Retinal pigment epithelial cell (primary cell): ENCODE data around the gene GDF11.
A peak's percentile ranks its signal among the peaks of the same experiment; 100 is the strongest.

ENCODE experiments used
- DNase-seq: peaks from one replicate; pipeline ENCODE4 v3.0.0-alpha.2; 2010; ENCODE audit warnings: low read depth
- H3K4me3 ChIP-seq: 2 replicates; pipeline ENCODE4 v1.5.1; 2011; ENCODE audit warnings: mild to moderate bottlenecking, low read length, control low read depth, moderate library complexity
- CTCF ChIP-seq: conservative IDR thresholded peaks from 2 replicates; pipeline ENCODE4 v1.5.1; 2011; ENCODE audit warnings: low read depth, low read length, control low read depth, inconsistent platforms

Gene GDF11

GRCh38 chr12:55724226-55724939 lies 18.5 kb upstream of the GDF11 start:
- DNase-seq = no peak
- H3K4me3 ChIP-seq = no peak overlapping the region
- peak; percentile 83 for TF ChIP-seq CTCF

DNA sequence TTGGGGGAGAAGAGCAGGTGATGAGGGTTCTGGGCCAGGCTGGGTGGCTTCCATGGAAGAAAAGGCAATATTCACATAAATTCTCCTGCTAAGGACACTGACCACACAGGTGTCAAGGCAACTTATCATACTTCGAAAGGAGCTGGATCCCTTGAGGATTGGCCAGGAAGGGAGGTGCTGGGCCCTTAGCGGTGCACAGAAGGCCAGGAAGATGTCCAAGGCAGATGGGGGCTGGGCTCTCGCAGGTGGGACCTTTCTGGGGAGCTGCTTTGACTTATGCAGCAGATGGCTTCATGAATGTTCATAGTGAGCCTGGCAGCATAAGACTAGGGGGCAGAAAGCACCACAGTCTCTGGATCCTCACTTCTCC lies 18.0 kb upstream of the GDF11 start:
- TF ChIP-seq CTCF = no peak
- peak overlapping the region; percentile 3 for H3K4me3 ChIP-seq

DNA sequence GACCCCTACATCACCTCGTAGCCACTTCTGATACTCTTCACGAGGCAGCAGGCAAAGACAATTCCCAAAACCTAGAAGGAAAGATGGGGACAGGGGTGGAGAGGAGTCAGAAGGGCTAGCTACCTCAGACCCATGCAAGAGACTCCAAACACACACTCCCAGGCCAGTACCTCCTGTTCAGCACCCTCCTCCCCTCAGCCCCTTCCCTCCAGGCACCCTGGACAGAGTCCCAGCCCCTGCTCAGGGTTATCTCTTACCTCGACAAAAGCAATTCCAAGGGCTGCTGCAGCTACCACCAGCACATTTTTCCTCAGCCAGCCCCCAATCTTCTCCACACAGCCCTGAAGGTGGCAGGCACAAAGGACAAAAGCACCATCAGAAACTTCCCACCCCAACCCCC lies 17.4 kb upstream of the GDF11 start:
- no peak for TF ChIP-seq CTCF
- peak overlapping the region; percentile 92 for H3K4me3 ChIP-seq
- DNase-seq = no peak

More for the DNA sequence above, 18.0 kb upstream of the GDF11 start:
- DNase-seq = no peak

GRCh38 chr12:55726971-55727370 lies 16.0 kb upstream of the GDF11 start:
- DNase-seq = no peak
- no peak for TF ChIP-seq CTCF
- H3K4me3 ChIP-seq = peak overlapping the region; percentile 92

DNA sequence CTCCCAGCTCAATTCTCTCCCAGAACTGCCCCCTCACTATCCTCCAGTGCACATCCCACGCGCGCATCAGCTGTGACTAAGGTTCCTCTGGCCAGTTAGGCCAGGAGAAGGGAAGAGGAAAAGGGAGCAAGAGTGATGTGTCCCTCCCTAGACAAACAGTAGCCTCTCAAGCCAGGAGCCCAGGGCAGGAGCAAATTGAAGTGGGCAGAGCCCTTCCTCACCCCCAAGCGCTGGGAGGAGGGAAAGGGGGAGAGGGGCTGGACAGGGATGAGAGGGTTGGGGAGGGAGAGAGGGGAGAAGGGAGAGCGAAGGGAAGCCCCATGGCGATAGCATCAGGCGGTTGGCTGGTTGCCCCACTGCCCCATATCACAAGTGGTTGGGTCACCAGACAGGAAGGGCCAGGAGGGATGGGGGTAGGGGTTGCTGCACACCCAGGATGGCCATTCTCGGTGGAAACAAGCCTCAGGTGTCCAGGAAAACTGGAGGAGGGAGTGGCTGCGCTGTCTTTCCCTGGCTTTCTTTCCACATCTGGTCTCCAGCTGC lies 15.2 kb upstream of the GDF11 start:
- peak overlapping the region; percentile 92 for H3K4me3 ChIP-seq
- TF ChIP-seq CTCF = no peak
- no peak for DNase-seq

DNA sequence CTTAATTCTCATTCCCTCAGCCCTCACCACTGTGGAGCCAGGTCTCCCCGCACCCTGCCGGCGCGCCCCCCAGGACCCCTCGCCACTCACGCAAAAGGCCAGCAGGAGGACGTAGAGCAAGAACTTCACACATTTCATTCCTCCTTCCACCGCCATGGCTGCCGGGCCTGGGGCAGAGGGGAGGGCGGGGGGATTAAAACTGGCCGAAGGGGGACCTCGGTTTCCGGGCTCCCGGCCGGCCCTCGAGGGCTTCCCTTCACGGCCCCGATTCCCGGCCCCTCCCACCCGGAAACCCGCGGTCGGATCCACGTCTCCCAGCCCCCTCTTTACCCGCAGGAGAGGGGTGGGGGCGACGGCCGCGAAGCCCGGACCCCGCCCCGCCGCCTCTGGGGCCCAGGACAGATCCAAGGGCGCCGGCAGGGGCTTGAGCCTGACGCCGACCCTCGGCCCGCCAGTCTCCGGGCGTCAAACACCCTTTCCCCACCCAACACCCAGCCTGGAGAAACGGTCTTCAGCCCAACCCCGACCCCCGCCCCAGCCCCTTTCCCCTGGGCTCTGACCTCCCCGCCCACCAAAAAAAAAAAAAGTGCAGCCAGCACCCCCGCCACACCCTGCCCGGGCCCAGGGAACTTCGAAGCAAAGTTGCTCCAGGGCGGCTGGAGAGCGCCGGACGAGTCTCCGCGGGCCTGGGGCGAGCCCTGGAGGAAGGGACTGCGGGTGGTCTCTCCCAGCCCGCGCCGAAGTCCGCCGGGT lies 14.6 kb upstream of the GDF11 start:
- no peak for TF ChIP-seq CTCF
- H3K4me3 ChIP-seq = peak overlapping the region; percentile 92
- no peak for DNase-seq
